ENCODE data around the gene LINGO1.
A peak's percentile ranks its signal among the peaks of the same experiment; 100 is the strongest.

LINGO1 gene

DNA sequence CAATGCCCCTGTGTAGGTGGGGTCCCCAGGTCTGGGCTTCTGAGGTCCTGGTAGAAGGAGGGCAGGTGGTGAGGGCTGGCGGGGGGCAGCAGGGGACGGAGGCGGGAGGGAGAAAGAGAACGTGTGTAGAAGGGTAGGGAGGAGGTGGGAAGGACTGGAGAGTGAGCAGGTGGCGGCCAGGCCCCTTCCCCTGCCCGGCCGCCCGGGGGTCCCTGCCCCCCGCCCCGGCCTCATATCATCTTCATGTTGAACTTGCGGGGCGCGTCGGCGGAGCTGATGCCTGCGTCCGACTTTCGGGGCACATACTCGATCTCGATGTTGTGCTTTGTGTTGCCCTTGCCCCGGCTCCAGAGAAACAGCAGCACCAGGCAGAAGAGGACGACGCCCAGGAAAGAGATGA, 18.9 kb downstream of the LINGO1 start:
- DNase-seq, result no peak

DNA sequence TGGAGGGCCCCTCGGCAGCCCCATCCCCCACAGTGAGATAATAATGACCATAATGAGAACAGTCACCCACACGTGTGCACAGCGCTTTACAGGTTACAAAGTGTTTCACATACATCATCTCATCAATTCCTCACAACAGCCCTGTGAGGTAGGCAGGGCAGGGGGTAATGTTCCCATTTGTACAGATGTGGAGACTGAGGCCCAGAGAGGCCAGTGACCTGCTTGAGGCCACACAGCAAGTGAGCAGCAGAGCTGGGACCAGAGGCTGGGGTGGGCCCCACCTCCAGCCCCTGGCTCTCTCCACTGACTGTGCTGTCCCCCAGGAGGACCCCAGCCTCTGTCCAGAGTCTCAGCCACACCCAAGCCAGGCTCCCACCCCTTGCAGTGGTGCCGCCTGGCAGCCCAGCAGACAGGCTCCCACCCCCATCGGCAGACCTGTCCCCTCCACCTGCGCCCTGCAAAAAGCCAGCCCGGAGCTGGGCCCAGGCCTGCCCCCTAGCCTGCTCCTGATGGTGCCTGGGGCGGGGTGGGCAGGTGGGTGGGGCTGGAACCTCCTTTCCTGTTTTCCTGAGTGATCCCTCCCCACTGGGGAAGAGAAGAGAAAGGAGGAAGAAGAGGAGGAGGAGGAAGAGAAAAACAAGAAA, 19.6 kb downstream of the LINGO1 start:
- no peak for DNase-seq

DNA sequence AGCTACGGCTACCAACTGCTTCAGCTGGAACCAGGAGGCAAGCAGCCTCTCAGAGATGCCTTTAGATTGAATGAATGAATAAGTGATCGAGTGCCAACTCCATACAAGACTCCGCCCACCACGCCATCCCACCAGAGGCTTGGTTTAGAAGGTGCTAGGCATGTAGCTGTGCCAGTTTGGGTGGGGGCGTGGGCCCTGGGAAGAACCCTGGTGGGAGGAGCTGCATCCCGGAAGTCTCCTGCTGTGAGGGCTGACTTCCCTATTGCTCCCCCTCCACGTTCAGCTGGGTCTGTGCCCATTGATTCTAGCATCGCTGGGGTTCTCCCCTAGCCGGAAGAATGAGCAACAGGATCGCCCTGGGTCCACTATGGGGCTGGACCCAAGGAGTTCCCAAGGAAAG, 20.9 kb downstream of the LINGO1 start:
- DNase-seq, result no peak

DNA sequence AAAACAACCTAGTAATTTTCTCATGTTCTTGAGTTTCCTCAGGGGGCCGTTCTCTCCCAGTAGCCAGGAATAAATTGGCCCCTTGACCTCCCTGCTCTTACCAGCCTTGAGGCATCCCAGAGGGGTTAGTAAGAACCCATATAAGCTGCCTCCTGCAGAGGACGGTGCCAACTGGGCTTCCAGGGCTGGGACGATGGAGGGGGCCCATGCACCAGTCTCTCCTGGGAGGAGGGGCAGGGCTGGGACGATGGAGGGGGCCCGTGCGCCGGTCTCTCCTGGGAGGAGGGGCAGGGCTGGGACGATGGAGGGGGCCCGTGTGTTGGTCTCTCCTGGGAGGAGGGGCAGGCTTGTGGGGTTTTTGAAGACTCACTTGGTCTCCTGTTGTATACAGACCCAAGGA, 22.0 kb downstream of the LINGO1 start:
- no peak for DNase-seq

DNA sequence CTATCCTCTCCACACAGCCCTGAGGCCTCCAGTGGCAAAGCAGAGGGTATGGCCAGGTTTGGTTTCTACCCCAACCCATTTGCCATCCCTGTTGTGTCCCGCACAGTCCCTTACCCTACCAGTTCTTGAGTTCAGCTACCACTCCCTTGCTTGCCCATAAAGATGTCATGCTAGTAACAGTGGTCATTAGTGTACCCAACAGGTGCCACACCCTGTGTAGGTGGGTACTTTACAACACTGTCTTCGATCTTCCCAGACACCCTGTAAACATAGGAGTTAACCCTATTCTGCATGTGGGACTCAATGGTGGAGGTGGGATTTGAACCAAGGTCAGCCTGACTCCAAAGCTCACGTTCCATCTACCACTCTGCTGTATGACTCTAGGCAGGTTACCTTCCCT, 23.2 kb downstream of the LINGO1 start:
- no peak for DNase-seq

DNA sequence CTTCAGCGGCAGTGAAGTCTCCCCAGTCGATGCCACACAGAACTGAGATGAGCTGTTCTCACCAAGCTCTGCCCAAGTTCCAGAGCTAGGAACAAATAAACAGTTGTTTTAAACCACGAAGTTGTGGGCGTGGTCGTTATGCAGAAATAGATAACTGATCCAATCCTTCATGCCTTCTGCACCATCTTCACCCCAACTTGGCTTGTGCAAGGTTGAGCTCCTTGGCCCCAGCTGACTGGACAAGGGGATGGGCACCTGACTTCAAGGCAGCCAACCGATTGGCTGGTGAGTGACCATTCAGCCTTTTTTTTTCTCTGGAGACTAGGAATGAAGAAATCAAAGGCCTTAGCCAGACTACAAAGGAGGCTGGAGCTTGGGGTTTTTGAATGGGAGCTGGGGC, 23.9 kb downstream of the LINGO1 start:
- no peak for DNase-seq

DNA sequence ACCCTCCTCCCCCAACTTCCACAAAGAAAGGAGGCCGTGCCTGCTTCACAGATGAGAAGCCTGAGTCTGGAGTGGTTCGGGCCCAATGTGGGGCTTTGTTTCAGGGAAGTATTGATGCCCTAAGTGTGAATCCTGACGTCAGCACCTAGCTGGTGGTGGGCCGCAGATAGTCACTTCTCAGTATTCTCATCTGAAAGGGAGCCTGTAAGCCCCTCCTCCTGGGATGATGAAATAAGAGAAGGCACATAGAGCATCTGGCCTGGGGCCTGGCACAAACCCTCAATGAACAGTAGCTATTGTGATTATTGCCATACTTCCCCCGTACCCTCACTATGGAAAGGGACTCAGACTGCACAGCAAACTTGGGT, 24.8 kb downstream of the LINGO1 start:
- no peak for DNase-seq

DNA sequence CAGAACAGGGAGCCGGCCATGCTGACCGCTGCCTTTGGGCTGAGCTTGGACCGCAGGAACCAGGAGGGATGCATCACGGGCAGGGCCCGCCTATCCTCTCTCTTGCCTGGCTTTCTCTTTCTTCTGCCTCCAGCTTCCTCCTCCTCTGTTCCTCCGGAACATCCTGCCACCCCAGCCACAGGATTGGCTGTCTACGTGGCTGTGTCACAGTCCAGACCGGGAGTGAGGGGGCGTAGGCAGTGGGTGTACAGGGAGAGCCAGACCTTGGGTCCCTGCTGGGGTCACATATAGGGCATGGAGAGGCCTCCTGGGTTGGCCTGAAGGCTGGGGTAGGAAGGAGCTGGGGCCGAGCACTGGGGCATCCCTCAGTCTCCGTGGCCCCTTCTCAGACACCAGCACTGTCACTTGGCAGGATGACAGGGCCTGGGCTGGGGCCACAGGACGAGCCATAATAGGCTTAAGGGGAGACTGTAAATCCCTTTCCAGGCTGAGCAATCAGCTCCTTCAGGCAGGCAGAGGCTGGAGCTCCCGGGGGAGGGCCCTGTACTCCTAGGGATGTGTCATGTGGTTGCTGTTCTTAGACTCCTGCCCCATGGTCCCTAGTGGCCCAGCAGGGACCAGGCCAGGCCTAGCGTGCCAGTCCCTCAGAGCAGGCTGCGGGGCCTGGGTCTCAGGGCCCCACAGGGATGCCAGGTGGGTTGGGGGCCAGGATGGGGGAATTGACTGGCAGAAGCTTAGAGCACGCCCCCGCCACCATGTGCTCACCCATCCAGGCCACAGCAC, 25.4 kb downstream of the LINGO1 start:
- DNase-seq, result no peak

DNA sequence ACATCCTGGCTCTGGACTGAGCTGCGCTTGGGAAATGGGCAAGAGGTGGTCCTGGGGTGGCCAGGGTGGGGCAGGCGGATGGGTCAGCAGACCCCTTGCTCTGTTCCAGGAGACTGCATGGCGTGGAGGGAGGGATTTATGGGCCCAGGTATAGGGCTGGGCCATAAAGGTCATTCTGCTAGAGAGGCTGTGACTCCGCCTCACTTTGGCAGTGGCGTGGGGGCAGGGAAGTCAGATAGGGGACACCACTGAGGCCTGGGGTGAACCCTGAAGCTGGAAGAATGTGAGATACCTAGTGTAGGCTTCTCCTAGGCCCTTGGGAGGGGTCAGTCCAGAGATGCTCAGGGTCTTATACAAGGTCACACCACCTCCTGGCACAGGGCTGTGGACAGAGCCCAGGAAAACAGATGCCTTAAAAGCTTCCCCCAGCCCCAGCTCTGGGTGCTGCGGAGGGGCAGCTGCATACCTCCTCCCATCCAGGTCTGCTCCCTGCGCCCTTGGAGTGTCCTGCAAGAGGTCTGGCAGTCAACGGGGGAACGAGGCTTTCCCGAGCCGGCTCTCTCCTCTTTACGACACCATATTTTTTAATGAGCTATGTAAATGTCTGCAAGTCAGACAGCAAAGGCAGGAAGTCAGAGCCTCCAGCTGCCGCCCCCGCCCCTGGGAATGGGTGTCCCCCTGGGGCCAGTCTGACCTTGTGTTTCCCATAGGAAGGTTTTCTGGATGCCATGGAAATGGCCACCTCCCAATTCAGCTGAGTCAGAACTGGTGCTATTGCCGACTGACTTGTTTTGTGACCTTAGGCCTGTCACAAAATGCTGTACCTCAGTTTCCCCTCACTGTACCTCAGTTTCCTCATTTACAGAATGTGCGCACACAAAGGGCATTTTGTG, 26.3 kb downstream of the LINGO1 start:
- no peak for DNase-seq

DNA sequence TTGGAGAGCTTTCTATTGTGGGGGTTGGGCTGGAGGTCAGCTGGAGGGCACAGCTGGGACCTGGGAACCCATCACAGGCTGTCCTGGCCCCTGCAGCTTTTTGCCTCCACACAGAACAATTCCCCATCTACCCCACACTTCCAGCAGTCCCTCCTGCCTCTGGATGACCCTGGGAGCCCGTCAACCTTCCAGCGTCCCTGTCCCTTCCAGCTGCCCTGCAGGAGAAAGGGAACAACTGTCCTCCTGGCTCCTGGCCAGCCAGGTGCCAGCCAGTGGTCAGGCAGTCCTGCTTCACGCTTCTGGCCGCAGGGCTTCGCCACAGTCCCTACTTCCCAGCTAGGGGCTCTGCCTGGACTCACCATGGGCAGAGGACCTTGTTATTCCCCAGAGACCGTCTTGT, 27.2 kb downstream of the LINGO1 start:
- DNase-seq, result no peak

DNA sequence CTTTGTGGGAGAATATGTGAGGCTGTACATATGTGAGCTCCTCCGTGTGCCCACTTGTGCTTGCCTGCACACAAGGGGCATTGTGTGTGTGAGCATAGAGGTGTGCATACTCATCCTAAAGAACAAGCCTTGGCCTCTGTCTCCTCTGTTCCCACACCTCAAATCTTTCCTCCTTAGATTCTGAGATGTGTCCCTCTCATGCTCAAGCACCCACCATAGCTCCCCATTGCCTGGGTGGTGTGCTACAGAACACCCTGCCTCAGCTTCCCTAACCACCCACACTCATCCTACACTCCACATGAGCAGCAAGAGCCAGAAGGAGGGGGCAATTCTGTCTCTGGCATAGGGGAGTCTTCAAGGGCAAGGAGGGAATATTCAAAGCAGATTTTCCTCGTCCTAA, 27.7 kb downstream of the LINGO1 start:
- no peak for DNase-seq

DNA sequence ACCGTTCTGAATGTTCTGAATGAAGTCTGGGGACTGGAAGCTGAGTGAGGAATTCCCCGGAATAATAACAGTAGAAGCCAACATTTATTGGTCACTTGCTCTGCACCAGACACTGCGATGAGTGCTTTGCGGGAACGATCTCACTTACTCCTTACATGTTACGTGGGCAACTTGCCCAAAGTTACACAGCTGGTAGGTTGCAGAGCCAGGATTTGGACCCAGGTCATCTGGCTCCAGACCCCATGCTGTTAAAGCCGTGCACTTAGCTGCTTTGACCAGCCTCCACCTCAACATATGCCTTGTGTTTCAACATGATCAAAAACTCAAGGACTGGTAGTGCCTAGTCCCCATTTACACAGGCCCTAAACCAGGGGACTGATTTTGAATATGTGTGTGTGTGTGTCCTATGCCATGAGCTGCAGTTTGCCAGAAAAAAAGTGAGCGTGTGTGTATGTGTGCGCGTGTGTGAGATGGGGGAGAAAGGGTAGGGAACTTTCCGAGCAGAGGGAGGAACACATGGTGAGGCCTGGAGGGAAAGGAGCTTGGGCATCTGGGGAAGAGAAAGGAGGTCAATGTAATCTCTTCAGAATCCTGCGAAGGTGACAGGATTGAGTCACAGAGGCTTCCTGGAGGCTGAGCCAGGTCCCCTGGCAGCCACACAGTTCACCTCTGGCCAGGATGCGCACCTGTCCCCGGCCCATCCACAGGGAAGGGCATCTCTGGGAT, 28.9 kb downstream of the LINGO1 start:
- no peak for DNase-seq

DNA sequence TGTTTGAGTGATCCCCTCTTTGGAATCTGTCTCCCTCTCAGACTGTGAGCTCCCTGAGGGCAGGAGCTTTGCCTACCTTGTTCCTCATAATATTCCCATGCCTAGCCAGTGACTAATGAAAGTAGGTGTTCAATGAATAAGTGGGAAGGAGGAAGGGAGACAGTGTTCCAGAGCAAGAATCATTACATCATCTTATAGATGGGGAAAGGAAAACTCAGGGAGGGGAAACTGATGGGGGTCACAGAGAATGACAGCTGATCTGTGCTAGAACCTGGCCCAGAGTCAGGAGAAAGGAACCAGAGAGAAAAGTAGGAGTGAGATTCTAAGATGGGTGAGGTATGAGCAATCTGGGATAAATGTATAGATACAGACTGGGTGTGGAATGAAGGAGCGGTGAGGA, 29.9 kb downstream of the LINGO1 start:
- no peak for DNase-seq

DNA sequence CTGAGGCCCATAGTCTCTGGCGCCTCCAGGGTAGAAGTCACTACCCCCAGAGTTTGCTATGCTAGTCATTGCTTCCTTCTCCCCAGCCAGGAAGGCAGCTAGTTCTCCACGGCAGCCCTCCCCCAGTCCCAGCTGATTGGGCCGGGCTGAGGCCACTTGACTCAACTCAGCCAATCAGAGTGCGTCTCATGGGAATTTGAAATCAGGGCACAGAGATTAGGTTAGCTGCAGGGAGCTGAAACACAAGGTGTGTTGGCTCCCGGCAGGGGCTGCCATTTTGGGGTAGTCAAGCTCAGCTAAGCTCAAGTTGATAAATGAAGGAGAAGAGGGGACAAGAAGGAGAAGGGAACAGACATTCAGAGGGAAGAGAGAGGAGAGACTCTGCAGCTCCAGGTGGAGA, 32.8 kb downstream of the LINGO1 start:
- peak; percentile 44 for DNase-seq

DNA sequence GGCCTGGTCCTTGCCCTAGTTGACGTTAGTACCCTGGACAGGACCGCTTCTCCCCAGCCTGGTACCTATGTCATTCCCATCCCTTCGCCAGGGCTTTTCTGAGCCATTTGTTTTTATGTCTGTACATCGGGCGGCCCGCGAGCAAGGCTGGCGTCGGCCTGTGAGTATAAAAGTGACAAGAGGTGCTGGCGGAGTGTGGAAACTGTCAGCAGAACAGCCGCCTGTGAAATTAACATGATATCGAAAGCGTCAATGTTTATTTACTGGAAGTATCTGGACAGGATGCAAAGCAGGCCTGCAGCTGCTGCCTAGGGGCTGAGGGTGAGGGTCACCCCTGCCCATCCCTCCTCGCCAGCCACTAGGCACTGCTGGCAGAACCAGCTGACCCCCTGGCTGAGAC, 33.4 kb downstream of the LINGO1 start:
- no peak for DNase-seq

DNA sequence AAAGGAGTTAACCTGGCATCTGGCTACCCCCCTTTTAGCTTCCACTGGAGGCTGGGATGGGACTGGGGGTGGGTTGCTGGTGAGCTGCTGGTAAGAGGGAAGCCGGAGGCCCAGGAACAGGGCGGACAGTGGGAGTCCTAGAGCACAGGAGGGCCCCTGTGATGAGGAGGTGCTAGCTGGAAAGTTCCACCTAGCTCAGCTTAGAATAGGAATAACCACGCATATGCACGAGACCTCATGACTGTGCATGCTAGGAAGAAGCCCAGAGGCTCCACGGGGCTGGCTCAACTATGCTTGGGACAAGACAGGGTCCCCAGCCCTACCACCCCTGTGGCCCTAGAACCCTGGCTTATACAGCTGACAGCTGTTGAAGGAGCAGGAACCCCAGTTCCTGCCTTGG, 34.1 kb downstream of the LINGO1 start:
- DNase-seq, result no peak

DNA sequence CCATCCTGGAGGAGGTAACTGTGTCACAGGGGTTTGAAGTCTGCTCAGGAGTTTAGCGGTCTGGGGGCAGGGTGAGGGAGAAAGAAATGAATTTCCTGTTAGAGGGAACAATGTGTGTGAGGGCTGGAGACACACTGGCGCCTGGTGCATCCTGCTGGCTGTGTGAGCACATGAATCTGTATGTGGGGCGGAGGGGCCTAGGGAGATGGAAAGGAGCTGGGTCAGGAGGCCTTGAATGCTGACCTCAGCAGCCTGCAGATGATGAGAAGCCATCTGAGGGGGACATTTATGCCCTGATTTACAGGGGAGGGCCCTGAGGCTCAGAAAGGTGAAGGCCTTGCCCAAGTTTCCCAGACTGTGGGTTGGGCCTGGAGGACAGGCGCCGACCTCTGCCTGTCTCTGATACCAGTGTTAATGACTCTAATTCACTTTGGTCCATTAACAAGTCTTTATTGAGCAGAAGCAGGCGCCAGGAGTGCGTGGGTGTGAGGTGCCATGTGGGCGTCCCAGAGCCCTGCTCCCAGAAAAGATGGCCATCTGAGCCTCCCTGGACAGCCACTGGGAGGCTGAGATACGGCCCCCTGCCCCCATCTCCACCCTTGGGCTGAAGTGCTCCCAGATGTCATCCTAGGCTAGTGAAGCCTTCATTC, 34.8 kb downstream of the LINGO1 start:
- DNase-seq, result no peak

DNA sequence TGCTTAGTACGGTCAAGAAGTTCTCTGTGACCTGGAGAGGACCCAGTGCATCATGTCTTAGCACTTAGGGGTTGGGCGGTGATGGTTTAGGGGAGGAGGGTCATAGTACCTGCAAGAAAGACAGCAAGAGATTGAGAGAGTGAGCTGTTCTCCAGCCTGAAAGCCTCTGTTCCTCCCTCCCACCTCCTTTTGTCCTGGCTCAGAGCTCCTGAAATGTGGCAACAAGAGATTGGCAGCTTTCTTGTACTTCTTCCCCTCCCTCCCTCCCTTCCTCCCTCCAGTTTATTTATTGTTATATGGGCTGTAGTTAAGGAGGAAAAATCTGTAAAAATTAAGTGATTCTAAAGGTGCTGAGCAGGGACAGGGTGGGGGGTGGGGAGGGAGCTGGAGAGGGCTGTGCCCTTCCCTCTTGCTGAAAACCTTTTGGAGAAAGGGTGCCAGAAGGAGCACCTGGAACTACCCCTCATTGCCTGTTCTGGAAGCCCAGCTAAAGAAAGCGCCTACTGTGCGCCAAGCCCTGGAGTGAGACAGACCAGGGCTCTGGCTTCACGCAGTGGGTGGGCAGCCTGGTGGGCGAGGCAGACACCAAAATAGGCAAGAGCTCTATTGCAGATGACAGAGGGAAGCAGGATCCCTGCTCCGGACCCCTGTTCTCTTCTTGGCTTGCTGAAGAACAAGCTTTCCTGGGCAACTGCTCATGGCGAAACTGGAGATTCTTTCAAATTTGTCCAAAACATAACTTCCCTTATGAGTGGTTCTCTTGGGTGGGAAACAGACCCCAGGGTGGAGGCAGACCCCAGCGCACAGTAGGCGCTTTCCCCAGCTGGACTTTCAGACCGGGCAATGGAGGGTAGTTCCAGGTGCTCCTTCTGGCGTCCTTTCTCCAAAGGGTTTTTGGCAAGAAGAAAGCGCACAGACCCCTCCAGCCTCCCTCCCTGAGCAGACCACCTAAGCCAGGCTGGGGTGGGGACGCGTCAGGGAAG, 35.6 kb downstream of the LINGO1 start:
- DNase-seq, result no peak

DNA sequence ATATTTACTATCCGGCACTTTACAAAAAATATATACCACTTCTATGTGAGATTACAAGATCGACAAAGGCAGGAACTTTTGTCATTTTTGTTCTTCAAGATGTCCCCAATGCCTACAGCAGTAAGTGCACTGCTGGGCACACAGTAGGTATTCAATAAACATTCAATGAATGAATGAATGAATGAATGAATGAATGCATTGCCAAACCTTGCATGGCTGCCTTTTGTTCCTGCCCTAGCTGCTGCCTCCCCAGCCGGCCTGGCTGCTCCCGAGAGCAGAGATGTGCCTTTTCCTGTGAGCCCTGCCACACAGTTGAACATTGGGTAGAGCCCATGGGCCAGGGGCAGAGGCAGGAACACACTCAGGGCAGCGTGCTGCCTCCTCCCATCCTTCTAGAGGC, 37.5 kb downstream of the LINGO1 start:
- no peak for DNase-seq

DNA sequence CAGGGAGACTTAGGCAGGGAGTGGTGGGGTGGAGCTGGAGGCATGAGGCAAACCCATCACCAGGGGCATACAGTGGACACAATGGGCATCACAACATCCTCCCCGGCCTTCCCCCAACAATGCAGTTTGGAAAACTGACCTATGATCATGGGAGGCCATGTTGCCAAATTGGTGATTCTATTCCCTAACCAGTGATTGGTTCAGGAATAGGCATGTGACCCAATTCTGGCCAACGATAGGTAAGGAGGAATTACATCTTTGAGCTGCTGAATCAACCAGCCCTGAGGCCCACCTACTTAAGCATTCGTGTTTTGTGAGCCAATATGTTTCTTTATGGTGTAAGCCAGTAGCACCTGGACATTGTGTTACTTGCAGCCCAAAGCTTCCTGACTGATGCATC, 40.0 kb downstream of the LINGO1 start:
- DNase-seq, result no peak

DNA sequence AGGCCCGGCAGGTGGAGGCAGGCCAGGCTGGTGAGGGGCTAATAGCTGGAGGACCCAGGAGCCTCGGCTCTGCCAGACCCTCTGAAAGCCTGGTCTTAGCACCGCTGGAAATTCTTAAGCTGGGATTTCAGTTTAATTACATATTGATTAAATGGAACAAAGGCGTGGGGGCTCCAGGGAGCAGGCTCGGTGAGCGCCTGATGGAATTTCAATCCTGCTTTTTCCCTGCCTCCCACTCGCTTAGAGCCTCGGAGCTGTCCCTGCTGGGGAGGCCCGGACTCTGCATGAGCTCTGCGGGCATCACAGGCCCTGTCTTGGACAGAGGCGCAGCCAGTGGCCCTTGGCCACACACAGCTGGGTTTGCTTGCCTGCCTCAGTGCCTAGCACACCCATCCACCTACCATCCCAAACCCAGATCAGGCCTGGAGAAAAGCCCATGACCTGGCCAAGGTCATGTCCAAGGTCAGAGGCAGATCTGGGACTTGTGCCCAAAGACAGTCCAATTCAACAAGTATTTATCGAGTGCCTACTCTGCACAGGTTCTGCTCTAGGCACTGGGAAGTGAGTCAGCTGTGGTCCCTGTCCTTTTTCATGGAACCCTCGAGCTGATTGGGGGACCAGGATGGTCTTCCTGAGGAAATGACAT, 40.6 kb downstream of the LINGO1 start:
- DNase-seq, result no peak
